Activated CD4-positive, alpha-beta T cell treated with anti-CD3 and anti-CD28 coated beads, Interleukin-2, amount 50 U/mL, for 1 hour (primary cell): ENCODE data around the gene CHRNG.

Experiments
- DNase-seq: peaks from one replicate; pipeline ENCODE4 v3.0.0-alpha.2; 2020

The CHRNG gene, protein sequence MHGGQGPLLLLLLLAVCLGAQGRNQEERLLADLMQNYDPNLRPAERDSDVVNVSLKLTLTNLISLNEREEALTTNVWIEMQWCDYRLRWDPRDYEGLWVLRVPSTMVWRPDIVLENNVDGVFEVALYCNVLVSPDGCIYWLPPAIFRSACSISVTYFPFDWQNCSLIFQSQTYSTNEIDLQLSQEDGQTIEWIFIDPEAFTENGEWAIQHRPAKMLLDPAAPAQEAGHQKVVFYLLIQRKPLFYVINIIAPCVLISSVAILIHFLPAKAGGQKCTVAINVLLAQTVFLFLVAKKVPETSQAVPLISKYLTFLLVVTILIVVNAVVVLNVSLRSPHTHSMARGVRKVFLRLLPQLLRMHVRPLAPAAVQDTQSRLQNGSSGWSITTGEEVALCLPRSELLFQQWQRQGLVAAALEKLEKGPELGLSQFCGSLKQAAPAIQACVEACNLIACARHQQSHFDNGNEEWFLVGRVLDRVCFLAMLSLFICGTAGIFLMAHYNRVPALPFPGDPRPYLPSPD

DNA sequence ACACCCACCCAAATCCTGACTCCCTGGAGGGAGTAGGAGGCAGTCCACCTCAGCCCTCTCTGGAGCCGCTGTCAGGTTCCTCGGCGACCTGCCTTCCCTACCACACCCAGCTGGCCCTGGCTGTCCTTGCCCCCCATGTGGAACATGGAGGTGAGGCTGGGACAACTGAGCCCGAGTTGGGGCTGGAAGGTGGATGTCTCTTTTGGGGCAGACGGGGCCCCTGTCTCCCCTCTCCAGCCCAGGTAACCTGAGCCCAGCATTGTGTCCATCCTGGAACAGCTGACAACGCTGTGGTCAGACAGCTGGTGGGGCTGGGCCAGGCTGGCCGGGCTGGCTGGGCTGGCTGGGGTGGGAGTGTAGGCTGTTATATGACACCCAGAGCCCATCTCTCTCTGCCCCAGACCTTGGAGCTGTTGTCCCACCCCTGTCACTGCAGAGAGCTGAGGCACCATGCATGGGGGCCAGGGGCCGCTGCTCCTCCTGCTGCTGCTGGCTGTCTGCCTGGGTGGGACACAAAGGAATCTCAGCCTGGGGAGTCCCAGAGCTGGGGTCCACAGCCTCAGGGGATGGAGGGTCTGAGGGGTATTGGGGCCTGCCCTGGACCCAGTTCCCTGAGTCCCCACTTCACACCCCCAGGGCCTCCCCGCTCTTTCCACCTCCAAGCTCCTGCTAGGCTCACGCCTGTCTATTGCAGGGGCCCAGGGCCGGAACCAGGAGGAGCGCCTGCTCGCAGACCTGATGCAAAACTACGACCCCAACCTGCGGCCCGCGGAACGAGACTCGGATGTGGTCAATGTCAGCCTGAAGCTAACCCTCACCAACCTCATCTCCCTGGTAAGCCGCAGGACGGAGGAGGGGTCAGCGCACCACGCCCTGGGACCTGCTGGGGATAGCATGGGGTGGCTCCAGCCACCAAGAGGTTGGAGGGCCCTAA lies at the start of gene CHRNG:
Gene CHRNG, plus strand, starts transcription at position 395 of the 934 bp plus-strand sequence. Its CDS starts 56 bp downstream, at position 451.
- no peak for DNase-seq

DNA sequence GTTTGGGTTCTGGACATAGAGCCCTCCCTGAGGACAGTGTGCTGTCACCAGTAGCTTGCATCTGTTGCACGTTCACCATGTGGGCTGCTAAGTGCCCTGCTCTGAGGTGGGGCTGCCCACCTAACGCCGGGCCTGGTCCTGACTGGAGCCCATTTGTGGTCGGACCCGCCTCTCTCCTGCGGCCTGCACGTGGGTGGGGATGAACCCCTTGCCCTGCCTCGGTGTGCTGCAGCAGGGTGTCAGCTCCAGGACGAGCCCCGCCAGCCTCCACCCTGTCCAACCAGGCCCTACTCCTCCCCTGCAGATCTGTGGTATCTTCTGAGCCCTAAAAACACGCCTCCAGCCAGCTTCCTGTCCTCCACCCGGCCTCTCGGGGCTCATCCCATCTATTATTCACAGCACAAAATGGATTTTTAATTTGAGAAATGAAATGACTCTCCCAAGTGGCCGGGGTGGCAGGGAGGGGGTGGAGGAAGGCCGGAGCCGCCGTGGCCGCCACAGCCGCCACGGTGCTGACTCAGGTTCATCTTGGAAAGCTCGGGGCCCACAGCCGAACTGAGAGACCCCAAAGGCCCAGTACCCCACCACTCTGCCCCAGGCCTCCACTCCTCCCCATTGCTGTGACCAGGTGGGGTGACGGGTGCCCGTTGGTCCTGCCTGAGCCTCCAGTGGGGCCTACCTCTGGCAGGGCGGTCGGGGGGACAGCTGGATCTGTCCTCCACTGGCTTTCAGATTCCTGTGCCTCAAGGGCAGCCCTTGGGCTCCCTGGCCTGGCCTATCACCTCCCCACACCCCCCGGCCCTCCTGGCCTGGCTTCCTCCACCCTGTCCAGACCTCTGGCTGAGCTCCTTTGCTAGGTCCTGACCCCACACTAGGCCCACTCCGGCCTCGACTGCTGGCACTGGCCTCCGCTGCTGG lies 49.0 kb upstream of the CHRNG start:
- no peak for DNase-seq

DNA sequence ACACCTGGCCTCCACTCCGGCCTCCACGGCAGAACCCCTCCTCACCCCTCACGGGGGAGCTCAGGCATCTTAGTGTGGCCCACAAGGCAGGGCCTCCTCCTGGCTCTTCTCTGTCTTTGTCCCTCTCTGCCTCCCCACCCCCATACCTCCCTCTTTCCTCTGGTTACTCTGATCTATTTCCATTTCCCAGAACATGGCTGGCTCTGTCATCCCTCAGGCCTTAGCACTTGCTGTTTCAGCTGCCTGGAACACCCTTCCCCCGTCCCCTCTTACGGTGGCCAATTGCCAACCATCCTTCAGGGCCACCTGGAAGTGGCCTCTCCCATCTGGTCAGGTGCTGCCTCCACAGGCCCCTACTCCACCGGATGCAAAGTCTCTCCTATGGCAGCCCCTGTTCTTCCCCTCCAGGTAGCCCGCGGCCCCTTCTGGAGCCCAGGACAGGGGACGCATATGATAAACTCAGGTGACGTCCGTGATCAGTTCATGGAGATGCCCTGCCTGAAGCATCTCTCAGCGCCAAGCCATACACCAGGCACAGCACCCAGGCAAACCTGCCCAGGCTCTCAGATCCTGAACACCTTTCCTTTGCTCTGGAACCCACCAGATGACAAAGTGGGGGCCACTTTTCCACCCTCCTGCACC lies 48.2 kb upstream of the CHRNG start:
- no peak for DNase-seq

DNA sequence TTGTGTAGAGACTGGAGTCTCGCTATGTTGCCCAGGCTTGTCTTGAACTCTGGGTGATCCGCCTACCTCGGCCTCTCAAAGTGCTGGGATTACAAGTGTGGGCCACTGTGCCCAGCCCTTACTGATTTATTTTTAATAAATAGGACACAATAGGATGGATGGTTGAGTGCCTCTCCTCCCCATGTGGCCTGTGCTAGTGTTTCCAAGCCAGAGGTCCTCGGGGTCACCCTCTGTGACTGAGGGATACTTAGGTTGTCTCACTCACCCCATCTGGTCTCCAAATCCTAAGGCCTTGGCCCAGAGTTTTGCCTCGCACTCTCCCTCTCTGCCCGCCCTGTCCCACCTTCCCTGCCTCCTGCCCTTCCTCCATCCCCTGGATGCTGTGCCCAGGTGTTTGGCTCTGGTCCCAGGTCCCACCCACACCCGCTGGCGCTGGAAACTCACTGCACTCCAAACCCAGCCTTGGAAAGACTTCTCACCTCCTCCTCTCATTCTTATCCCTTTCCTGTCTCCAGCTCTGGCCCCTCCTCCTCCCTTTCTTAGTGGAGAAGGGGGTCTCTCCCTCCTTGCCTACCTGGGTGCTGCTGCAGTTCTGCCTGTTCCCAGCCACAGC lies 47.1 kb upstream of the CHRNG start:
- no peak for DNase-seq

DNA sequence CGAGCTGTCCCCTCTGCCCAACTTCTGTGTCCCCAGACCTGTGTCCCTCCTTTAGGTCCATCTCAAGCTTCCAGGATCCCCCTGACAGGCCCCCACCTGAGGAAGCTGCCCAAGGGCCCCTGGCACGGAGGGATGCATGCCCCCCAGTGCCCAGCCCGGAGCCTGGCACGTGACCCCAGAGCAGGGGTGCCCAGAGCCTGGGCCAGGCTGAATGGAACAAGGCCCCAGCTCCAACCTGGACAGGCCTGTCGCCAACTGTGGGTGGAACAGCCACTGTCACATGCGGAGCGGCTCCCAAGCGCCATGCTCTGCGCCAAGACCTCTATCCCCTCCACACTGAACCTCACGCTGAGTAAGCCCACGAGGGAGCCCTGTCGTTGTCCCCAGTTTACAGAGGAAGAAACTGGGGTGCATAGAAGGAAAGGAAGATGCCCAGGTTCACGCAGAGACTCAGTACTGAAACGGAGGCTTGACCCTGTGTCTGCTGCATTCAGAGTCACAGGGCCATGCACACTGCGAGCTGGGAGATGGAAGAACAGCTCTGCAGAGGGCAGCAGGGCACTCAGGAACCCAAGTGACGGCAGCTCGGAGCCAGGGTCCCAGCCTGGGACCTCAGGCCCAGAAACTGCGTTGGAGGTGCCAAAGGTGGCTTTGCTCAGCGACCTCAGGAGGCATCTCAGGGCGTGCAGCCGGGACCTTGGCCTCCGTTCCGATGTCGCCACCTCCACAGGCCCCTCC lies 46.4 kb upstream of the CHRNG start:
- no peak for DNase-seq

DNA sequence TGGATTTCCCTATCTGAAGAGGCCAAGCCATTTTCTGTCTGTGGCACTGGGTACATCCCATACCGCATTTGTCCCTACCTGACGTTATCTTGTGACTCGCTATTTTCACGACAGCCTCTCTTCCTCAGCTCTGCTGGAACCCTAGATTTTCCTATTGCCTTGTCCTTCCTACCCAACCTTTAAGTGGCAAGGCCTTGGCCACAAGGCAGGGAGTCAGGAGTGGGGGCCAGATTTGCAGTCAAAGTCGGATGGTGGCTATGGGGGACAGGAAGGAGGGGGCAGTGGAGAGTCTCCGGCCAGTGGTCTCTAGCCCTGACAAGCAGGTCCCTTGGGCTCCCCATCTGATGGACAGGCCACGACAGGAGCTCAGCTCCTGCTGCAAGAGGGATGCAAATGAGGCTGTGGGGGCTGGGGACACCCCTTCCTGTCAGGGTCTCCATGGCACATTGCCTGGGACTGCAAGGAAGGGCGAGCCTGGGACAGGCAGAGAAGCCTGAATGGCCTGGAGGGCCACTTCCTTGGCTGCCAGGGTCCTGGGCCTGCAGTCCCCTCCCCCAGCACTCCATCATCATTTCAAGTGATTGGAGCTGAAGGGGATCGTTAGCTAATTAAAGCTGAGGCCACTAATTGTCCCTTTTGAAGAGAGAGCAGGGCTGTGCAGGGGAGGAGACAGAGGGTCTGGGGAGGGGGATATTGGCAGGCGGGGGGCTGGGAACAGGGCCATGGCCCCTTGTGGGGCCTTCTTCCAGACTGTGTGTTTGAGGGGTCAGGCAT lies 45.6 kb upstream of the CHRNG start:
- no peak for DNase-seq

DNA sequence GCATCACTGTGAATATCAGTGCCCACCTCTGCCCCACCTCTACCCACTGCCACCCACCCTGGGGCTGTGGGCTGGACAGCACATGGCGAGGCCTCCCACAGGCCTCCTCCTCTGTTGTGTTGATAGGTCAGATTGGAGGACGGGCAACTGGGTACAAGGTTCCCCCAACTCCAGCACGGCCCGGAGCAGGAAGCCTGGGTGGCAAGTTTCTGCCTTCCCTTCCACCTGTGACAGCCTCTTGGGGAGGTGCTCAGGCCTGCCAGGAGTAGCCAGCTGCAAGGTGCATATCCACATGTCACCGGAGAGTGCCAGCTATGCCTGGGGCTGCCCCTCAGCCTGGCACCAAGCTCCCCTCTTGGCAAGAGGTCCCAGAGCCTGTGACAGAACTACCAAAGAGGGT lies 45.0 kb upstream of the CHRNG start:
- no peak for DNase-seq

DNA sequence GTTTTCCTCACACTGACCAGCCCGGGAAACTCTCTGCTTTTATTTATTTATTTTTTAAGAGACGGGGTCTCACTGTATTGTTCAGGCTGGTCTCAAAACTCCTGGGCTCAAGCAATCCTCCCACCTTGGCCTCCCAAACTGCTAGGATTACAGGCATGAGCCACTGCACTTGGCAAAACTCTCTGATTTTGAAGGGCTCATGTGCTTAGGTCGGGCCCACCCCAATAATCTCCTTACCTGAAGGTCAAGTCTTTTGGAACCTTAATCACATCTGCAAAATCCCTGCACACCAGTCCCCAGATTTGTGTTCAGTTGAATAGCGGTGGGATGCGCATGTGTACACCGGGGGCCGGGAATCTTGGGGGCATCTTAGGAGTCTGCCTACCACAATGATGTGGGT lies 44.2 kb upstream of the CHRNG start:
- no peak for DNase-seq

DNA sequence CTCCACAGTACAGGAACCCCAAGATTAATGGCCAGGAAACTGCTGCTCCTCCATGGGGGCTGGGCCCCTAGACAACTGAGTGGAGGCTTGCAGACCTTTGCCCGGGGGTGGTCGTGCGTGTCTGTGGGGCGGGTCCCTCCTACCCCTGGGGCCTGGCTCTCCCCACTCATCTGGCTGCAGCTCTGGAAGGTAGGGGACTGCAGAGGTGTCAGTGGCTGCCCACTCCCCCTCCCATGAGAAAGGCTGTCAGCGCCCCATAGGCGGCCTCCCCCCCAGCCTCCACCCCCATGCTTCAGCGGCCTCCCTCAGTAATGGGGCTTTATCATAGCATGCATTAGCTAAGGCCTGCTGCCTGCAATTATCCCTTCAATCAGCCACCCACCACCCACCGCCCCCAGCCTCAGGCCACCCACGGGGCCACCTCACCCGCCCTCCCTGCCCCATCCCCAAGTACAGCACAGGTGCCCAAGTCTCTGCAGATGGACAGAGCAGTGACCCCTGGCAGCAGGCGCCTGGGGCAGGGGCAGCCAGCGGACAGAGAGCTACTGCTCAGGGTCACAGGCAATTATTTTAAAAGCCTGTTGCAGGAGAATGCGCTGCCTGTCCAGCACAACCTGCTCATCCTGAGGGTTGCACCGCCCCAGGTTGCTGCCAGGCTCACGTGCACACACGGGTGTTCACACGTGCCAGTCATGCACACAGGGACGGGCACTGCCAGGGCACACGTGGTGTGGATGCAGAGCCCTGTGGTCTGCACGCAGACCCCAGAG lies 42.8 kb upstream of the CHRNG start:
- DNase-seq, result no peak

DNA sequence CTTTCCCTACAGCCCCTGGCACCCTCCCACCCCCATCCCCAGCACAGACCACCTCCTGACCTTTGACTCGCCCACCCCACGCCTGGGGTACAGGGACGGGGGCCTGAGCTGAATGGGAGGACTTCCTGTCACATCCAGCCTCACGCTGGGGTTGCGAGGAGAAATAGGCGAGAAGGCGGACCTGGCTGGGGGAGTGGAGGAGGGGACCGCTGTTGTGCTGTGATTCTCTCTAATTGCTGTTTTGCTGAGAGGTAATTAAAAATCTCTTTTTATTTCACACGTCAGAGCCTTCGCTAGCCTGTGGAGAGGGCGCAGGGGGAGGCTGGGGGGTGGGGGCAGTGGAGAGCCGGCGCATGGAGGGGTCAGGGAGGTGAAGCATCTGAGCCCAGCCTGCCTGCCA lies 42.1 kb upstream of the CHRNG start:
- no peak for DNase-seq

DNA sequence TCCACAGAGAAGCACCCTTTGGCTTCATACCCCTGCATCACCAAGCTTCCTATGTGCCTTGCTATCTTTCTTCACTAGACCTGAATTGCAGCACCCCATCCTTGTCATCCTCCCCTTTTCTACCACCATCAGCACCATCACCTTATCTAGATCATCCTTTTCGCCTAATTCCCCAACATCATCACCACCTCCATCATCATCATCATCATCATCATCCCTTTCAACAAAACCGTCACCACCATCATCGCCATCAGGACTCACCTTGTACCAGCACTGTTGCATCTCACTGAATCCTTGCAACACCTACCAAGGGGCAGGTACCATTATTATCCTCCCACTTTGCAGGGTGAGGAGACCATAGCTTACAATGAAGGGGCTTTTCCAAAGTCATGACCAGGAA lies 41.0 kb upstream of the CHRNG start:
- DNase-seq, result no peak

DNA sequence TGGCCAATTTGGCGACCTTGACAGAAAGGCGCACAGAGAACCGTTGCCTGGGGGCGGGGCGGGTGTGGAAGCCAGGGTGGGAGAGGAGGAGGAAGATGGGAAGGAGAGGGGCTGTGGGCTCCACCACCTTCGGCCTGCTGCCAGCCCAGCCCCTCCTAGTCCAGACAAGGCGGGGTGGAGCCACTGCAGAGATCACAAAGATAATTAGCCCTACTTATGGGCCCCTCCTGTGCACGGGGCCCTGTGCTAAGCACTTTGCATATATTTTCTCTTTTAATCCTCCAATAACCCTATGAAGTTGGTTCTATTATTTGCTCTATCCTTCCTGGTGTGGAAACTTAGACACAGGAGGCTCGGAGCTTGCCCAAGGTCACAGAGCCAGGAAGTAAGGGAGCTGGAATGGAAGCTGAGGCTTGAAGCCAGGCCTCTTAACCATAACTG lies 38.1 kb upstream of the CHRNG start:
- DNase-seq, result no peak

DNA sequence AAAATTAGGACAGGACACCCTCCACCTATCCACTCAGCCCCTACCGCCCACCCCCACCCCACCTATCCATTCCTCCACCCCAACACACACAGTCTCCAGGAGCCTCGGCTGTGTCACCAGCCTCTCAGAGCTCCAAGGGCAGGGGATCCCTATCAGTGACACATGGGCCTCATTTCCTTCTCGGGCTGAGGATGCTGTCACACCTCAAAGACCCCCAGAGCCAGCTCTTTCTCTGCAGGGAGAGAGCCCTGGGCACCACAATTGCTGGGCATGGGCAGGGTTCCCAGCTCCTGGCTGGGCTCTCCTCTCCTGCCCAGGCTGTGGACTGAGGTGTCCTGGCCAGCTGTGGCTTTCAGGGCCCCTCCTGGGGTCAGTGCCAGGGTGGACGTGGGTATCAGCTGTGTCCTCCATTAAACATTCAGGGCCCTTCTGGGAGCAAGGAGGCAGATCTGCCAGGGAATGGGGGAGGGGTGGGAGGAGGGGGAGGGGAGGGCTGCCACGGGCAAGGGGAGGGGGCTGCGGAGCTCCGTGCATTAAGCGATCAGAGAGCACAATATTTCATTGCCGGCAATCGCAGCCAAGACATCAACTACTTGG lies 37.6 kb upstream of the CHRNG start:
- DNase-seq, result no peak

DNA sequence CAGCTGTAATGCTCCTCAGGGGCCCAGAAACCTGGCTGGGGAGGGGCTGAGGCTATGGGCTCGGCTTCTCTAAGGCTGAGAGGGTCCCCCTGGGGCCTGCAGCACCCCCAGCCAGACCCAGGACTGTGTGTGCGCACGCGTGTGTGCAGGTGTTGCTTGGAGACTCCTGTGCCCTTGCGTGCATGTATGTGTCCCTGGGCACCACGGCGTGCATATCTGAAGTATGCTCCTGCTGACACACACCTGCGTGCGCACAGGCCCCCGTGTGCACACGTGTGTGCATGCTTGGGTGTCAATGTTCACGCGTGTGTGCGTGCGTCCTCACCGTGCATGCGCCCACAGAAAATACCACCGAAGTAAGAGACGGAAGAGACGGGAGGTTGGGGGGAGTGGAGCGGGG lies 37.0 kb upstream of the CHRNG start:
- peak; percentile 22 for DNase-seq

DNA sequence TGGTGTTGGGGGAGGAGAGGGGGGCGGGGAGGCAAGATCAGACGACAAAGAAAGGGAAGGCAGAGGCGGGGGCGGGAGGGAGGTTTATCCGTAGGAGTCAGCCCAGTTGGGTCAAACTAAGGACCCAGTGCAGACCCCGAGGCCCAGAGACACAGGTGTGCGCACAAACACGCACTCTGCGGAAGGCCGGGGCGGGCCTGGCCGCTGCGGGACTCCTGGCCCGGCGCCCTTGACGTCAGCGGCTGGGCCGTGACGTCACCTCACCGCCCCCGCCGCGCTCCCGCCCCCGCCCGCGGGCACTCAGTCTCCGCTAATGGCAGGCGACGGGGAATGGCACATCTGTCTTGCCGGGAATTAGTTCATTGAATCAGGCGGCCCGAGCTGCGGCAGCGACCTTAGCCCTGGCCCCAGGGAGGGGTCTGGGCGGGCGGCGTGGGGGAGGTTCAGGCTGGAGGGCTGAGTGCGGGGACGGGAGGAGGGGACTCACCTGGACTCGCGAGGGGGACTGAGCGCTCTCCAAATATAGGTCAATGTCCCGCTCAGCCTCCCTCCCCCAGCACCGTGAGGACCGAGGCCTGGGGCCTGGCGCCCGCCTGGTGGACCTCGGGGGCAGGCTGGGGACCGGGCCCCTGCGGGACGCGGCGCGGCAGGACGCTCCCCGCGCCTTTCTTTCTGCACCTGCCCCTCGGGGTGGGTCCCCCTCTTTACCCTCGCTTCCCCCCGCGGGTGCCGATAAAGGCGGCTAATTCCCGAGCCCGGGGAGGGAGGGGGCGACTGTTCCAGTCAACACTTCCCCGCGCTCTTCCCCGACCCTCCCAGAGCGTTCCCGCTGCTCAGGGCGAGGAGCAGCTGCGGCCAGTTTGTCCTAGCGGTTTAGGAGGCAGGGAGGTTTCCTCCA lies 36.3 kb upstream of the CHRNG start:
- DNase-seq, result peak; percentile 50

DNA sequence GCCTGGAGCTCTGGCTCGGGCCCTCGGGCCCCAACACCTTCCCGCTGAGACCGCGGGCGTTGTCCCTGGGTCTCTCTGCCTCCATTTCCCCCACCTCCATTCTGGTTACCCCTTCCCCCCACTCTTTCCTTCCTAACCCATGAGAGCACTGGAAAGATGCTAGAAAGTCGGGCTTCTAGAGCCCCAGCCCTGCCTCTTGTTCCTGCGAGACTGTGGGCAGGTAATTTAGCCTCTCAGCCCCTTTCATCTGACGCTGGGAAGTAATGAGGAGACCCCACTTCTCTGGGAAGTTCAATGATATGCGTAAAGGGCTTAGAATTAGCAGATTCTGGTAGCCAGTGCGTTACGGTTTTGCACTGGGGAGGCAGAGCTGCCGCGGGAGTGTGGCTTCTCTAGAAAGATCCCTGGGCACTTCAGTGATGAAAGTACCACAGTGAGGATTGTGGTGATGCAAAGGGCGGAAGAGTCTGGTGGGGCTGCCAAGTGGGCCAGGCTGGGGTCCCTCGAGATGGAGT lies 35.6 kb upstream of the CHRNG start:
- DNase-seq, result no peak

DNA sequence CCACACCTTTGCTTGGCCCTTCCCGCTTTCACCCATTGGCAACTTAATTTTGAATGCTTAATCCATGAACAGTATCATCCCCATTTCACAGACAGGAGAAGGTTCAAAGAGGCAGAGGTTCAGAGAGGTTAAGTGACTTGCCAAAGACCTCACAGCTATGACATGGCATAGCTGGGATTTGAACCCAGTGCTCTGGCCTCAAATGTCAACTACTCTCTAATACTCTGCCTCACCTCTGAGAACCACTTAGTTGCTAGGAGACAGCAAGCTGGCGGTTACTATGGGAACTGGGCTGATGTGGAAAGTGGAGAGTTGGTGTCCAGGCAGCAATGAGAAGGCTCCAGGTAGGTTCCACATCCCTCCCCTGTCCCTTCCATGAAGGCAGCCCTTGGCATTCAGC lies 35.1 kb upstream of the CHRNG start:
- no peak for DNase-seq
